GM18951 (cell line): ENCODE results near the gene RHOU.

Experiments used
- POLR2A ChIP-seq: IDR thresholded peaks from 4 replicates; pipeline ENCODE4 v1.6.1; 2011; ENCODE audit warnings: mild to moderate bottlenecking; ENCODE audit not compliant: insufficient read length, insufficient read depth; ENCODE audit errors: extremely low read depth
- in situ Hi-C: fragments of 300-500 bp; cut with MboI; formaldehyde crosslinking; loops from one replicate; pipeline ENCODE4 v1.12.0; 2022; ENCODE audit warnings: low sequenced_read_pairs, mixed read lengths, inconsistent platforms; ENCODE audit not compliant: unreplicated experiment

RHOU gene

GRCh38 chr1:228777236-228777635 is 42.0 kb downstream of the RHOU start:
- in situ Hi-C loops = no loop called here
- no peak for TF ChIP-seq POLR2A

DNA sequence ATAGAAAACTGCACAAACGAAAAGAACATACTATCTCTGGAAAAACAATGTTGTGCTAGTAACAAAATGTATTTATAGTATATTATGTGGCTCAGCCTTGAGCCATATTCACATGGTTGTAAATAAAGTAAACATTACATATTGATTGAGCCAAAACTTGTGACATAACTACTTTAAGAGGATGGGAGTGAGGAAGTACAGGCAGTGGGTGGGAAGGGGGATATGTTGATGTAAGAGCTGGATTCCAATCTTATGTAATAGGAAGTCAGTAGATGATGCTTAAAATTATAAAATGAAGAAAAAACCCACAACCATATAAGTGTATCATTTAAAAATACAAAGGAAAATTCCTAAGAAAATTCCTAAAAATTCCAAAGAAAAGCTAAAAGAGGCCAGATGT is 42.7 kb downstream of the RHOU start:
- in situ Hi-C loops = no loop called here
- no peak for TF ChIP-seq POLR2A

- no peak for TF ChIP-seq POLR2A
- in situ Hi-C loops = no loop called here
These were observed 43.2 kb downstream of the RHOU start for GRCh38 chr1:228778466-228778865.

- in situ Hi-C loops = no loop called here
- TF ChIP-seq POLR2A = no peak
These were observed 43.7 kb downstream of the RHOU start for GRCh38 chr1:228778961-228779360.

- in situ Hi-C loops = no loop called here
- TF ChIP-seq POLR2A = no peak
These were observed 46.0 kb downstream of the RHOU start for GRCh38 chr1:228781161-228781808.

DNA sequence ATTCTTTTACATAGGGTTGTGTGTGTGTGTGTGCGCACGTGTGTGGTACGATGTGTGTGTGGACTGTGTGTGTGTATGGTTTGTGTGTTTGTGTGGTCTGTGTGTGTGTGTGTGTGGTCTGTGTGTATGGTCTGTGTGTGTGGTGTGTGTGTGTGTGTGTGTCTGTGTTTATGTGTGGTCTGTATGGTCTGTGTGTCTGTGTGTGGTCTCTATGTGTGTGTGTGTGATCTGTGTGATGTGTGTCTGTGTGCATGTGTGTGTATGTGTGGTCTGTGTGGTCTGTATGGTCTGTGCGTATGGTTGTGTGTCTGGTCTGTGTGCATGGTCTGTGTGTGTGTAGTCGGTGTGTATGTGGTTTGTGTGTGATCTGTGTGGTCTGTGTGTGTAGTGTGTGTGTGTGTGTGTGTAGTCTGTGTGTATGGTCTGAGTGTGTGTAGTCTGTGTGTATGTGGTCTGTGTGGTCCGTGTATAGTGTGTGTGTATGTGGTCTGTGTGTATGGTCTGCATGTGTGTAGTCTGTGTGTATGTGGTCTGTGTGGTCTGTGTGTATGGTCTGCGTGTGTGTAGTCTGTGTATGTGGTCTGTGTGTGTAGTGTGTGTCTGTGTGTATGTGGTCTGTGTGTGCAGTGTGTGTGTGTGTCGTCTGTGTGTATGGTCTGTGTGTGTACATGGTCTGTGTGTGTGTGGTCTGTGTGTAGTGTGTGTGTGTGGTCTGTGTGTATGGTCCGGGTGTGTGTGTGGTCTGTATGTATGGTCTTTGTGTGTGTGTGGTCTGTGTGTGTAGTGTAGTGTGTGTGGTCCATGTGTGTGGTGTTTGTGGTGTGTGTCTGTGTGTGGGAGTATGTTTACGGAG is 46.8 kb downstream of the RHOU start:
- in situ Hi-C loops = no loop called here
- no peak for TF ChIP-seq POLR2A

DNA sequence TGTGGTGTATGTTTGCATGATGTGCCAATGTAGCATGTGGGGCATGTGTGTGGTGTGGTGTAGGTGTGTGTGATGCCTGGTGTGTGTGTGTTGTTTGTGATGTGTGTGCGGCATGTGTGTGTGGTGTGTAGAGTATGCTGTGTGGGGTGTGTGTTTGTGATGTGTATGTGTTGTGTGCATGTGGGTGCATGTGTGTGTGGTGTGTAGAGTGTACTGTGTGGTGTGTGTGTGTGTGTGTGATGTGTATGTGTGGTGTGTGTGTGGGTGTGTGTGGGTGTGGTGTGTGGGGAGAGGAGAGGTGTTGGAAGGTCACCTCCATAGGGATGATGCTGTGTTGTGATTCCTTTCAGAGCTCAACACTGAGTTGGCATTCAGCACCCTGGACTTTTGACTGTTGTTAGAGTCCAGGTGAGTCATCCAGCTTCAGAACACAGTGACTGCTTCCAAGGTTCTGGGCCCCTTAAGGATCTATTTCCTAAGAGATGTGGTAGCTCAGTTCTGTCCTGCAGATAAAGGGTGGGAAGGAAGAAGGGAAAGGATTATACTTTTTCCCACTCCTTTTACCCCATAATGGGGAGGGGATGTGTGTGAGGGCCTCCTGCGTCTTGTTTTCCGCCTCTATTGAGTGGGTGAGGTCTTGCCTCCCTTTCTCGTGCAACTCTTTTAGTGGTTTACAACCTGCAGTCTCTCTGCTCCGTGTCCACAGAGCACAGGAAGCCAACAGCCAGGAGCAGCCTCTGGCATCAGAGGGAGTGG is 47.6 kb downstream of the RHOU start:
- in situ Hi-C loops = no loop called here
- no peak for TF ChIP-seq POLR2A

GRCh38 chr1:228783418-228784040 is 48.2 kb downstream of the RHOU start:
- TF ChIP-seq POLR2A = no peak
- in situ Hi-C loops = no loop called here

DNA sequence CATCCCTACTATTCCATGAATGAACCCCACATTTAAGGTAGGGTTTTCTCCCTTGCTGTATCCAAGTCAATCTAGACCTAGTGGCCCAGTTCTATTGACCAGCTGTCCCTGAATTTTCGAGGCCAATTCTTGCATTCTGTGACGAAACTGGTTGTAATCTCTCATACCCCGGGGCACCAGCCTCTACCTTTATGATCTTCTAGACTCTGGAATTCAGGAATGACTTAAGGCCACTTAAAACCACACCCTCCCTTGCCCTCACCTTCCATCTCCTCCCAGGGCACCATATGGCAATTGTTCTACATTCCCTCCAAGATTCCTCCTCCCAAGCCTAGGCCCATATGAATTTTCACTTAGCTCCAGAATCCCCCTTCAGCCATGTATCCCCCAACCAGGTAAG is 48.9 kb downstream of the RHOU start:
- in situ Hi-C loops = no loop called here

GRCh38 chr1:228785366-228786330 is 50.4 kb downstream of the RHOU start:
- TF ChIP-seq POLR2A = no peak
- in situ Hi-C loops = no loop called here

More for the DNA sequence above, 48.9 kb downstream of the RHOU start:
- TF ChIP-seq POLR2A = no peak

- in situ Hi-C loops = no loop called here
- TF ChIP-seq POLR2A = no peak
These were observed 51.3 kb downstream of the RHOU start for GRCh38 chr1:228786361-228787129.
